H1 (cell line): Measurements from ENCODE around the gene ZNF750. TPM values are rescaled to one million over a fixed set of nuclear protein-coding genes. Genes with fewer than 3 reads are reported as not detected.

Source experiments
- BCL11A ChIP-seq, 2 experiments: IDR thresholded peaks; one replicate each; pipeline ENCODE4 v1.6.1; 2011; ENCODE audit warnings: low read depth in 2 of 2, low read length in 2 of 2, mild to moderate bottlenecking in 2 of 2
- BRCA1 ChIP-seq: IDR thresholded peaks from 2 replicates; pipeline ENCODE4 v1.6.1; 2012; ENCODE audit warnings: low read depth, low read length, improper control_type of control experiment
- CREB1 ChIP-seq: IDR thresholded peaks from 2 replicates; pipeline ENCODE4 v1.6.1; 2012; ENCODE audit warnings: inconsistent platforms
- SIX5 ChIP-seq: IDR thresholded peaks from 2 replicates; pipeline ENCODE4 v1.6.1; 2011; ENCODE audit warnings: mild to moderate bottlenecking, low read depth, low read length
- SP4 ChIP-seq: IDR thresholded peaks from 2 replicates; pipeline ENCODE4 v1.6.1; 2012; ENCODE audit warnings: low read length, inconsistent platforms
- SUZ12 ChIP-seq: fragments of 200-600 bp; sonication (generic); IDR thresholded peaks from 2 replicates; pipeline ENCODE4 v1.6.1; 2012; ENCODE audit warnings: mild to moderate bottlenecking, inconsistent platforms, low read length, moderate library complexity, mixed read lengths
- TAF1 ChIP-seq: IDR thresholded peaks from 2 replicates; pipeline ENCODE4 v1.6.1; 2011; ENCODE audit warnings: mild to moderate bottlenecking, low read depth, low read length
- polyA plus RNA-seq, 7 experiments: library from polyadenylated mRNA; depleted of rRNA in 3 of 7; stranded (reverse) in 5 of 7; unstranded in 2 of 7; fragments of >200 nt in 5 of 7; fragments of 200-250 nt in 2 of 7; gene quantifications; 1 replicate in 5 of 7; 2 replicates in 1 of 7; 4 replicates in 1 of 7; pipeline versions ENCODE4 v1.2.1 to v1.2.3, GENCODE V29; 2011 to 2013; ENCODE audit warnings: missing spikeins in 2 of 7, mixed read lengths in 2 of 7
- total RNA-seq: library from RNA; stranded (reverse); fragmentation: NEBNext Ultra II Directional; extraction: Animal tissue kit (Norgen Biotek cat#: 25700); gene quantifications from 2 replicates; pipeline ENCODE4 v1.2.1, GENCODE V29; 2021

Gene ZNF750
- total and polyA plus RNA-seq, 2 of the 8 experiments (the other 6 are each of a cell fraction or from before 2014, with no cell fraction given): not detected

GRCh38 chr17:82800885-82801284, 38.9 kb downstream of the ZNF750 start (continued):
- TF ChIP-seq SUZ12: no peak
- TF ChIP-seq SP4: no peak
- no peak for TF ChIP-seq SIX5
- TF ChIP-seq CREB1: no peak
- TF ChIP-seq BRCA1: no peak
- TF ChIP-seq BCL11A (IDR thresholded peaks at IDR 0.05; ENCODE audit: low read depth in 2 of 2, low read length in 2 of 2): no peak
- TF ChIP-seq TAF1: no peak
- TF ChIP-seq, all 59 proteins: peak for 0
